ENCODE results near the gene NACAD. TPM values are rescaled to one million over a fixed set of nuclear protein-coding genes. Genes with fewer than 3 reads are reported as not detected.

The NACAD gene
- total RNA-seq, 2 donors from 2014 or later = 5.9 to 9.0 TPM

- Histone ChIP-seq H3K36me3 (no peaks in the 10 kb centered on the region), H3K4me3 (no peak overlapping the region), H3K4me1 (peaks cover 0 to 26% of the 10 kb centered on the region in 2 donors), H3K27ac (no peak overlapping the region), H3K9me3 (no peaks in the 10 kb centered on the region), H3K27me3 (no peaks in the 10 kb centered on the region)
- no peak for DNase-seq (ENCODE audit: low spot score)
- TF ChIP-seq CTCF (IDR thresholded peaks at IDR 0.05) = no peak
These were observed 3.7 kb downstream of the NACAD start for GRCh38 chr7:45084901-45085618.

GRCh38 chr7:45084336-45084735 is 4.4 kb downstream of the NACAD start:
- no peaks in the 10 kb centered on the region for H3K27me3 ChIP-seq
- no peaks in the 10 kb centered on the region for H3K36me3 ChIP-seq
- no peak for TF ChIP-seq CTCF (IDR thresholded peaks at IDR 0.05)
- H3K4me1 ChIP-seq = peaks cover 0 to 26% of the 10 kb centered on the region in 2 donors
- H3K27ac ChIP-seq = no peak overlapping the region
- H3K4me3 ChIP-seq = no peak overlapping the region
- H3K9me3 ChIP-seq = no peaks in the 10 kb centered on the region
- no peak for DNase-seq (ENCODE audit: low spot score)

- Histone ChIP-seq H3K36me3 (peaks cover 2% of the 10 kb centered on the region), H3K27me3 (no peaks in the 10 kb centered on the region), H3K9me3 (no peaks in the 10 kb centered on the region), H3K4me3 (no peak overlapping the region), H3K27ac (no peak overlapping the region), H3K4me1 (peaks cover 0 to 12% of the 10 kb centered on the region in 2 donors)
- DNase-seq (ENCODE audit: low spot score) = no peak
- TF ChIP-seq CTCF (IDR thresholded peaks at IDR 0.05) = no peak
These were observed 5.9 kb downstream of the NACAD start for GRCh38 chr7:45082831-45083331.

DNA sequence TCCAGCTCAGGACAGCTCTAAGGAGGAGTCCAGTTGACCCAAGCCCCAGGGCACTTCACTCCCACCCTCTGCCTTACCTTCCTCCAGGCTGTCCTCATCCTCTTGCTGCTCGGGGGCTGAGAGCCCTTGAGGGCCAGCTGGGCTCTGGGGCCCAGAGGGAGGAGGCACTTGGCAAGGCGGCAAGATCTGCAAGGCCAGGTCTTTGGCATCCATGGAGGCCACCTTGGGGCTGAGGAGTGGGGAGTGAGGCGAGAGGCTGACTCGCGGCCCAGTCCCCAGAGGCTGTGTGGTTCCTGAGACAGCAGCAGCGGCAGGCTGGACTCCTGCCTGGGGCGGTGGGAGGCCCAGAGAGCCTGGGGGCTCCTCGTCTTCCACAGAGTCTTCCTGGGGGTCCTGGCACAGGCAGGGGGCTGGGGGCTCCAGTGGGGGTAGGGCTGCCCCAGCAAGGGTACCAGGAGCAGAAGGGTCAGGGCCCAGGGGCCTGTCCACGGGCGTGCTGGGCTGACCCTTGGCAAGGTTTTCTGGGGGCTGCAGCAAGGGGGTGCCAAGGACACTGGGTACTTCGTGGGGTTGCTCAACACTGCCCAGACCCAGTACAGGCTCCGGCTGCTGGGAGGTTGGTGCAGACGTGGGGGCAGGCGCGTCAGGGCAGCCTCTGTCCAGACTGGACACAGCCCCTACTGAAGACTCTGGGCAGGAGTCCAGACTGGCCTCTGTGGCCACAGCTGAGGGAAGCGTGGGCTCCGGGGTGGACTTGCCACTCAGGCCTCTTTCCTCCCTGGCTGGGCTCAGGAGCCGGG is 6.5 kb downstream of the NACAD start:
- no peak overlapping the region for H3K4me3 ChIP-seq
- no peak for TF ChIP-seq CTCF (IDR thresholded peaks at IDR 0.05)
- no peaks in the 10 kb centered on the region for H3K27me3 ChIP-seq
- peaks cover 8% of the 10 kb centered on the region for H3K36me3 ChIP-seq
- H3K9me3 ChIP-seq = no peaks in the 10 kb centered on the region
- H3K27ac ChIP-seq = no peak overlapping the region
- H3K4me1 ChIP-seq = peaks cover 0 to 9% of the 10 kb centered on the region in 2 donors
- no peak for DNase-seq (ENCODE audit: low spot score)

DNA sequence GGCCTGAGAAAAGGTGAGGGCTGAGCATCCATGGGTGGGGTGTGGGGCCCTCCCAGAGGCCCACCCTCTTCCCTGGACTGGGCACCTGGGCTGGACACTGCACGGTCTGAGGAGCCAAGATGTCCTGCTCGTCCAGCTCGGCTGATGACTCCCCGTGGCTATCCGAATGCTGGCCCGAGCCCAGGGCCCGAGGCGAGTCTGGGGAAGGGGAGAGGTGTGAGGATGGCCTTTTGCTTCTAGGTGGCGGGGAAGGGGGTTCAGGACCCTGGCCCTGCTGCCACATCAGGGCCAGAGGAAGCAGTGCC is 7.1 kb downstream of the NACAD start:
- TF ChIP-seq CTCF (IDR thresholded peaks at IDR 0.05) = no peak
- Histone ChIP-seq H3K9me3 (no peaks in the 10 kb centered on the region), H3K4me3 (no peak overlapping the region), H3K27ac (no peak overlapping the region), H3K4me1 (peaks cover 0 to 9% of the 10 kb centered on the region in 2 donors), H3K36me3 (peaks cover 12% of the 10 kb centered on the region), H3K27me3 (no peaks in the 10 kb centered on the region)
- DNase-seq (ENCODE audit: low spot score) = no peak

Data from right atrium auricular region (tissue), 2 donors.